WTC11 (cell line): Measurements from ENCODE around the gene UTP4. TPM values are rescaled to one million over a fixed set of nuclear protein-coding genes. Genes with fewer than 3 reads are reported as not detected.
A peak's percentile ranks its signal among the peaks of the same experiment; 100 is the strongest.

Source experiments
- ATAC-seq: fragments of 200-7000 bp; cut with Tn5 transposase; 2 replicates; pipeline ENCODE4 v1.10.0; 2021; ENCODE audit warnings: mild to moderate bottlenecking, moderate library complexity
- CTCF ChIA-PET: fragments of 300-600 bp; sonication (Branson Sonifier 250); formaldehyde crosslinking; loops from one replicate; lab custom pipeline; 2021; ENCODE audit warnings: antibody characterized with exemption; lab: Charles Lee
- POLR2A ChIA-PET: fragments of 350-600 bp; sonication (Branson Sonifier 250); formaldehyde crosslinking; loops from one replicate; lab custom pipeline; 2021; ENCODE audit warnings: antibody characterized with exemption; lab: Charles Lee
- DNase-seq: peaks from one replicate; pipeline ENCODE4 v3.0.0; 2021; ENCODE audit warnings: low spot score
- H3K27ac Mint-ChIP-seq: 2 replicates; pipeline ENCODE4 v1.8.0; 2021; ENCODE audit warnings: mixed read lengths
- H3K27me3 Mint-ChIP-seq: 2 replicates; pipeline ENCODE4 v1.8.0; 2021; ENCODE audit warnings: low read depth, mild to moderate bottlenecking, moderate library complexity, mixed read lengths
- H3K36me3 Mint-ChIP-seq: 2 replicates; pipeline ENCODE4 v1.8.0; 2021; ENCODE audit warnings: mixed read lengths
- H3K4me1 Mint-ChIP-seq: 2 replicates; pipeline ENCODE4 v1.8.0; 2022; ENCODE audit warnings: mixed read lengths
- H3K4me3 Mint-ChIP-seq: 2 replicates; pipeline ENCODE4 v1.8.0; 2021; ENCODE audit warnings: mild to moderate bottlenecking, moderate library complexity, mixed read lengths
- H3K9me3 Mint-ChIP-seq: 2 replicates; pipeline ENCODE4 v1.8.0; 2021; ENCODE audit warnings: mixed read lengths
- AFF4 ChIP-seq: sonication (generic); formaldehyde crosslinking; IDR thresholded peaks from 2 replicates; pipeline ENCODE4 v1.8.1; 2023; ENCODE audit warnings: mild to moderate bottlenecking, missing genetic modification reagents, borderline replicate concordance
- AR ChIP-seq: fragments of 250-450 bp; sonication (Bioruptor Pico); IDR thresholded peaks from 2 replicates; pipeline ENCODE4 v1.9.0; 2021; ENCODE audit warnings: mild to moderate bottlenecking
- CTCF ChIP-seq: fragments of 200-600 bp; IDR thresholded peaks from 2 replicates; pipeline ENCODE4 v1.8.0; 2022; ENCODE audit warnings: antibody characterized with exemption
- E2F1 ChIP-seq: sonication (generic); formaldehyde crosslinking; IDR thresholded peaks from 2 replicates; pipeline ENCODE4 v1.8.0; 2022; ENCODE audit warnings: mild to moderate bottlenecking, missing genetic modification reagents
- ELF4 ChIP-seq: sonication (generic); formaldehyde crosslinking; IDR thresholded peaks from 2 replicates; pipeline ENCODE4 v1.8.1; 2022; ENCODE audit warnings: low read depth, mild to moderate bottlenecking, moderate library complexity, missing genetic modification reagents
- ETV6 ChIP-seq: sonication (generic); formaldehyde crosslinking; IDR thresholded peaks from 2 replicates; pipeline ENCODE4 v1.8.1; 2022; ENCODE audit warnings: mild to moderate bottlenecking, missing genetic modification reagents
- FOXJ3 ChIP-seq: sonication (generic); formaldehyde crosslinking; IDR thresholded peaks from 2 replicates; pipeline ENCODE4 v1.9.0; 2021; ENCODE audit warnings: missing genetic modification reagents, mild to moderate bottlenecking, borderline replicate concordance
- GRHL2 ChIP-seq: fragments of 250-450 bp; sonication (Bioruptor Pico); IDR thresholded peaks from 2 replicates; pipeline ENCODE4 v1.8.0; 2022; ENCODE audit warnings: mild to moderate bottlenecking, moderate library complexity; ENCODE audit not compliant: insufficient replicate concordance, severe bottlenecking
- NFATC4 ChIP-seq: fragments of 250-450 bp; sonication (Bioruptor Pico); IDR thresholded peaks from 2 replicates; pipeline ENCODE4 v1.9.0; 2021; ENCODE audit warnings: mild to moderate bottlenecking
- NFYB ChIP-seq: sonication (generic); formaldehyde crosslinking; conservative IDR thresholded peaks from 2 replicates; pipeline ENCODE4 v1.8.0; 2022; ENCODE audit warnings: low read depth, missing genetic modification reagents
- NR1H2 ChIP-seq: sonication (generic); formaldehyde crosslinking; IDR thresholded peaks from 2 replicates; pipeline ENCODE4 v1.9.0; 2021; ENCODE audit warnings: mild to moderate bottlenecking, moderate library complexity, missing genetic modification reagents
- SP1 ChIP-seq: sonication (generic); formaldehyde crosslinking; conservative IDR thresholded peaks from 2 replicates; pipeline ENCODE4 v1.8.1; 2022; ENCODE audit warnings: missing genetic modification reagents
- STAT6 ChIP-seq: sonication (generic); formaldehyde crosslinking; conservative IDR thresholded peaks from 2 replicates; pipeline ENCODE4 v1.8.1; 2023; ENCODE audit warnings: mild to moderate bottlenecking, low read depth, missing genetic modification reagents, moderate library complexity
- TP53 ChIP-seq: sonication (generic); formaldehyde crosslinking; IDR thresholded peaks from 2 replicates; pipeline ENCODE4 v1.8.1; 2023; ENCODE audit warnings: mild to moderate bottlenecking, missing genetic modification reagents
- ZNF138 ChIP-seq: sonication (generic); formaldehyde crosslinking; conservative IDR thresholded peaks from 2 replicates; pipeline ENCODE4 v1.8.1; 2022; ENCODE audit warnings: mild to moderate bottlenecking, moderate library complexity, missing genetic modification reagents
- ZNF219 ChIP-seq: sonication (generic); formaldehyde crosslinking; IDR thresholded peaks from 2 replicates; pipeline ENCODE4 v1.8.0; 2023; ENCODE audit warnings: missing genetic modification reagents, mild to moderate bottlenecking, borderline replicate concordance
- total RNA-seq: library from RNA; stranded (reverse); gene quantifications from 3 replicates; pipeline ENCODE4 v1.2.3, GENCODE V29; 2021
- TF ChIP-seq, protein P1 (sequence below): sonication (generic); formaldehyde crosslinking; IDR thresholded peaks from 2 replicates; pipeline ENCODE4 v1.8.1; 2023; ENCODE audit warnings: mild to moderate bottlenecking, missing genetic modification reagents

The UTP4 gene
- total RNA-seq, 1 experiment from 2014 or later: 85.7 TPM

GRCh38 chr16:69118994-69119393 lies 13.5 kb upstream of the UTP4 start:
- POLR2A ChIA-PET: interaction anchor here (0.8 kb wide), 1 partner anchor 14 kb away, joined by 4 read pairs; the partner anchor contains the start of genes CHTF8 and UTP4

GRCh38 chr16:69119536-69119935 lies 12.9 kb upstream of the UTP4 start:
- ChIA-PET CTCF (interaction anchor here (0.8 kb wide), 1 partner anchor 12 kb away, joined by 3 read pairs; no protein-coding TSS in a partner anchor), POLR2A (no interaction called here)
- H3K27me3 Mint-ChIP-seq: no peaks in the 10 kb centered on the region
- no peak overlapping the region for H3K27ac Mint-ChIP-seq
- no peak overlapping the region for H3K4me3 Mint-ChIP-seq
- peaks cover 65% of the 10 kb centered on the region for H3K36me3 Mint-ChIP-seq
- no peaks in the 10 kb centered on the region for H3K9me3 Mint-ChIP-seq
- ATAC-seq (no peak), DNase-seq (no peak)
- H3K4me1 Mint-ChIP-seq: no peaks in the 10 kb centered on the region
- TF ChIP-seq GRHL2 (CRISPR knock-in tag) (no peak), E2F1 (no peak), AFF4 (CRISPR knock-in tag) (no peak), NR1H2 (CRISPR knock-in tag) (no peak), ELF4 (CRISPR knock-in tag) (no peak), ZNF138 (CRISPR knock-in tag) (no peak), SP1 (CRISPR knock-in tag) (no peak), FOXJ3 (CRISPR knock-in tag) (no peak), ZNF219 (CRISPR knock-in tag) (no peak), STAT6 (CRISPR knock-in tag) (no peak), ETV6 (no peak), TP53 (CRISPR knock-in tag) (no peak), NFATC4 (CRISPR knock-in tag) (no peak), CTCF (no peak)
- TF ChIP-seq, protein P1, sequence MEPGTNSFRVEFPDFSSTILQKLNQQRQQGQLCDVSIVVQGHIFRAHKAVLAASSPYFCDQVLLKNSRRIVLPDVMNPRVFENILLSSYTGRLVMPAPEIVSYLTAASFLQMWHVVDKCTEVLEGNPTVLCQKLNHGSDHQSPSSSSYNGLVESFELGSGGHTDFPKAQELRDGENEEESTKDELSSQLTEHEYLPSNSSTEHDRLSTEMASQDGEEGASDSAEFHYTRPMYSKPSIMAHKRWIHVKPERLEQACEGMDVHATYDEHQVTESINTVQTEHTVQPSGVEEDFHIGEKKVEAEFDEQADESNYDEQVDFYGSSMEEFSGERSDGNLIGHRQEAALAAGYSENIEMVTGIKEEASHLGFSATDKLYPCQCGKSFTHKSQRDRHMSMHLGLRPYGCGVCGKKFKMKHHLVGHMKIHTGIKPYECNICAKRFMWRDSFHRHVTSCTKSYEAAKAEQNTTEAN: no peak

More at GRCh38 chr16:69118994-69119393, 13.5 kb upstream of the UTP4 start:
- no peak overlapping the region for H3K27ac Mint-ChIP-seq
- ATAC-seq (no peak), DNase-seq (no peak)
- H3K4me3 Mint-ChIP-seq: no peak overlapping the region
- CTCF ChIA-PET: interaction anchor here (0.8 to 1.4 kb wide), 3 partner anchors 11 to 124 kb away, joined by 3 to 4 read pairs (median 4); no protein-coding TSS in a partner anchor
- no peaks in the 10 kb centered on the region for H3K9me3 Mint-ChIP-seq
- no peaks in the 10 kb centered on the region for H3K4me1 Mint-ChIP-seq
- no peaks in the 10 kb centered on the region for H3K27me3 Mint-ChIP-seq
- TF ChIP-seq AR (CRISPR knock-in tag): 0 out of 2 replicates have a peak, but pooled peaks have one; percentile 19
- no peak for TF ChIP-seq NFYB (CRISPR knock-in tag)
- peaks cover 70% of the 10 kb centered on the region for H3K36me3 Mint-ChIP-seq
